ENCODE results near the gene STK31. TPM values are rescaled to one million over a fixed set of nuclear protein-coding genes. Genes with fewer than 3 reads are reported as not detected.

Gene STK31
- total and polyA plus RNA-seq, 9 donors: 0.07 to 10.1 (median 0.57) TPM

DNA sequence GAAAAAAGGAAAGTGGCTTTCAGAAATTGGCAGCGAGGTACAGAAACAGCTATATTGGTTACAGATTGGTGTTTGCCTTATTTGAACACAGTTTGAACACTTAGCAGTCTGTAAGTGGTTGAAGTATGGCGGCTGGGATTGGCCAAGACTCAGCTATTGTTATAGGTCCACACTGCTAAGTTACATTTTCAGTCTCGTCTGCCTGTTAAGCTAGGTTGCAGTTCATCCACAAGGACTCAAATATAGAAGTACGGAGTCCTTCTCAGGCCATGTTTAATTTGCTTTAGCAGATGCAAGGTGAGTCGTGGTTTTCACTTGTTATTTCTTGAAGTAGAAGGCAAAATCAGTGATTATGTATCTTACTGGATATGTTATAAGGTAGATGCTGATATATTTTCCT, 73.1 kb downstream of the STK31 start:
- H3K27ac ChIP-seq: no peak overlapping the region
- DNase-seq: no peak
- intact Hi-C loops (cut with DNase I): no loop called here
- no peak overlapping the region for H3K4me3 ChIP-seq
- TF ChIP-seq EP300 (IDR thresholded peaks at IDR 0.05) (no peak), POLR2A (IDR thresholded peaks at IDR 0.05) (no peak), CTCF (IDR thresholded peaks at IDR 0.05) (no peak)
- no peaks in the 10 kb centered on the region for H3K4me1 ChIP-seq (ENCODE audit: insufficient read depth)
- H3K9me3 ChIP-seq: no peaks in the 10 kb centered on the region
- H3K27me3 ChIP-seq: no peaks in the 10 kb centered on the region
- no peaks in the 10 kb centered on the region for H3K36me3 ChIP-seq
- 77 to 90% (median 86%) methylated on average over 5 of the region's 5 CpGs for WGBS, 3 donors

DNA sequence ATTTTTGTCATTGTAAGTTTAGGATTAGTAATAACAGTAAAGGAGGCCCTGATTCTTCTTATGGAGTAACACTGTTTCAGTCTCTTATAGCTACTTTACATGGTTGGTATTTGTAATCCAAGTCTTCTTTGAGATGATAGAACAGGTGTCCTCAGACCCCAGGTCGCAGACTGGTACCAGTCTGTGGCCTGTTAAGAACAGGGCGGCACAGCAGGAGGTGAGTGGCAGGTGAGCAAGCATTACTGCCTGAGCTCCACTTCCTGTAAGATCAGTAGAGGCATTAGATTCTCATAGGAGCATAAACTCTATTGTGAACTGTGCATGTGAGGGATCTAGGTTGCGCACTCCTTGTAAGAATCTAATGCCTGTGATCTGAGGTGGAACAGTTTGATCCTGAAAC, 77.3 kb downstream of the STK31 start:
- H3K27me3 ChIP-seq: no peaks in the 10 kb centered on the region
- no peak for DNase-seq
- no peak overlapping the region for H3K27ac ChIP-seq
- no peaks in the 10 kb centered on the region for H3K36me3 ChIP-seq
- TF ChIP-seq CTCF (IDR thresholded peaks at IDR 0.05) (no peak), EP300 (IDR thresholded peaks at IDR 0.05) (no peak), POLR2A (IDR thresholded peaks at IDR 0.05) (no peak)
- no peaks in the 10 kb centered on the region for H3K4me1 ChIP-seq (ENCODE audit: insufficient read depth)
- 94 to 98% (median 97%) methylated on average over 3 of the region's 3 CpGs for WGBS, 3 donors
- intact Hi-C loops (cut with DNase I): no loop called here
- no peaks in the 10 kb centered on the region for H3K9me3 ChIP-seq
- no peak overlapping the region for H3K4me3 ChIP-seq

DNA sequence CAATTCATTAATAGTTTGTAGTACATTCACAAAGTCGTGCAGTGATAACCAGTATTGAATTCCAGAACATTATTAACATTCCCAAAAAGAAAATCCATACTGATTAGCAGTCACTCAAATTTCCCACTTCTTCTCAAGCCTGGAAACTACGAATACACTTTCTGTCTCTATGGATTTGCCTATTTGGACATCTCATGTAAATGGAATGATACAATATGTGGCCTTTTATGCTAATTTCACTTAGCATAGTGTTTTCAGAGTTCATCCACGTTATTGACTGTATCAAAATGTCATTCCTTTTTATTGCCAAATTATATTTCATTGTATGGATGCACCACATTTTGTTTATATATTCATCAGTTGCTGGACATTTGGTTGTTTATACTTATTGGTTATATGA, 78.8 kb downstream of the STK31 start:
- DNase-seq: no peak
- intact Hi-C loops (cut with DNase I): no loop called here
- Histone ChIP-seq H3K27me3 (no peaks in the 10 kb centered on the region), H3K4me1 (ENCODE audit: insufficient read depth) (no peaks in the 10 kb centered on the region), H3K4me3 (no peak overlapping the region), H3K27ac (no peak overlapping the region), H3K36me3 (no peaks in the 10 kb centered on the region), H3K9me3 (no peaks in the 10 kb centered on the region)
- TF ChIP-seq POLR2A (IDR thresholded peaks at IDR 0.05) (no peak), CTCF (IDR thresholded peaks at IDR 0.05) (no peak), EP300 (IDR thresholded peaks at IDR 0.05) (no peak)
- 69 to 80% (median 69%) methylated on average over 3 of the region's 3 CpGs for WGBS, 3 donors

DNA sequence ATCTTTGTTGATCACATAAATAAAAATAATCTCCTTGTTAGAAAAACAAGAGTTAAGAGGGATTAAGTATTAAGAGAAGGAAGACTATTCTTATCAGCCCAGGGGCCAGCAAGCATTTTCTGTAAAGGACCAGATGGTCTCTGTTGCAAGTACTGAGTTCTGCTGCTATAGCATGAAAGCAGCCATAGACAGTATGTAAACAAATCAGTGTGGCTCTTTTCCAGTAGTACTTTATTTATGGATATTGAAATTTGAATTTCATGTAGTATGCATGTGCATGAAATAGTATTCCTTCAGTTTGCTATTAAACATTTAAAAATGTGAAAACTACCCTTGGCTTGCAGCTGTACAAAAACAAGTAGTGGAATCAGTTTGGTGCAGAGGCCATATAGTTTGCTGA, 81.7 kb downstream of the STK31 start:
- TF ChIP-seq POLR2A (IDR thresholded peaks at IDR 0.05) (no peak), CTCF (IDR thresholded peaks at IDR 0.05) (no peak)
- Histone ChIP-seq H3K9me3 (no peaks in the 10 kb centered on the region), H3K36me3 (no peaks in the 10 kb centered on the region), H3K27ac (no peak overlapping the region), H3K4me1 (ENCODE audit: insufficient read depth) (no peaks in the 10 kb centered on the region), H3K4me3 (no peak overlapping the region), H3K27me3 (no peaks in the 10 kb centered on the region)
- DNase-seq: no peak
- intact Hi-C loops (cut with DNase I): no loop called here
